ENCODE data around the gene CHN1. TPM values are rescaled to one million over a fixed set of nuclear protein-coding genes. Genes with fewer than 3 reads are reported as not detected.

Gene CHN1
- total RNA-seq, 1 donor from 2014 or later, result 61.0 TPM

- no peak for TF ChIP-seq CTCF (conservative IDR thresholded peaks at IDR 0.05)
- Mint-ChIP-seq H3K27ac (ENCODE audit: unreplicated experiment) (no peak overlapping the region), H3K36me3 (ENCODE audit: low read depth) (no peaks in the 10 kb centered on the region), H3K4me3 (no peak overlapping the region), H3K4me1 (peaks cover 38% of the 10 kb centered on the region), H3K27me3 (ENCODE audit: low read depth) (no peaks in the 10 kb centered on the region), H3K9me3 (no peaks in the 10 kb centered on the region)
- DNase-seq (ENCODE audit: low read depth, low spot score), result no peak
These were observed 31.1 kb downstream of the CHN1 start for GRCh38 chr2:174974131-174974530.

DNA sequence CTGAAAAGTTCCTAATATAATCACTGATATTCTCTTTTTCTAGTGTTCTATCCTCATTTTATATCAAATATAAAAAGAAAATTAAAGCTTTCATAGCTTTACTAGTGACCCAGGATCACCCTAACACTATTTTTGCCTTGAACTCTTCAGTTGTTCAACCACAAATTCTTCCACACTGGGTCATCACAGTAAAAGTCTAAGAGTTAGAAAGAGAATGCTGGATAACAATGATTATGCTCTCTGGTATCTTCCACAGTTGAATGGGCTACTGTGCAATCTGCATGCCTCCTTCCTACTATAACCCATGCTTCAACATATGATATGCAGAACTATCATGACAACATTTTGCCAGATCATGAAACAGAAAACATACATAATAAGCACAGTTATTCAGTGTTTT is 32.3 kb downstream of the CHN1 start:
- Mint-ChIP-seq H3K36me3 (ENCODE audit: low read depth) (no peaks in the 10 kb centered on the region), H3K27ac (ENCODE audit: unreplicated experiment) (no peak overlapping the region), H3K9me3 (no peaks in the 10 kb centered on the region), H3K27me3 (ENCODE audit: low read depth) (no peaks in the 10 kb centered on the region), H3K4me1 (peaks cover 50% of the 10 kb centered on the region), H3K4me3 (no peak overlapping the region)
- TF ChIP-seq CTCF (conservative IDR thresholded peaks at IDR 0.05), result no peak
- no peak for DNase-seq (ENCODE audit: low read depth, low spot score)

GRCh38 chr2:174971868-174972781 is 33.1 kb downstream of the CHN1 start:
- H3K27me3 Mint-ChIP-seq (ENCODE audit: low read depth), result no peaks in the 10 kb centered on the region
- H3K36me3 Mint-ChIP-seq (ENCODE audit: low read depth), result no peaks in the 10 kb centered on the region
- DNase-seq (ENCODE audit: low read depth, low spot score), result no peak
- no peak overlapping the region for H3K4me3 Mint-ChIP-seq
- H3K9me3 Mint-ChIP-seq, result no peaks in the 10 kb centered on the region
- no peak overlapping the region for H3K27ac Mint-ChIP-seq (ENCODE audit: unreplicated experiment)
- TF ChIP-seq CTCF (conservative IDR thresholded peaks at IDR 0.05), result no peak
- peaks cover 54% of the 10 kb centered on the region for H3K4me1 Mint-ChIP-seq

DNA sequence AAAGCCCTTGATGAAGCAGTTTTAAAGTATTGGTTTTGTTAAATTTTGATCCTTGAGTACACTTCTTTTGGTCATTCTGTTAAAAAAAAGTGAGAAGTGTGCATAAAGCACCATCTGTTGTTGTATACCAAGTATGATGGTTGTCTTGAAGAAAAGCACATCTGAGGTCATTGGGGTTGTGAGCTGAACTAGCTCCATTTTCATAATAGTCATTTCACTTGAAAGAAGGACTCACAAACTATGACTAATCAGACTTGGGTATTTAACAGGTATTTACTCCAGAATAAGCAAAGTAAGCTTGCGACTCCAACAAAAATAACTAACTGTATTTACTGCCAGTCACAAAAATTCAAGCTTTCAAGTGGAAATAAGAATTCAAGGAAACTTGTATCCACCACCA is 35.1 kb downstream of the CHN1 start:
- no peaks in the 10 kb centered on the region for H3K9me3 Mint-ChIP-seq
- peaks cover 61% of the 10 kb centered on the region for H3K4me1 Mint-ChIP-seq
- no peak overlapping the region for H3K4me3 Mint-ChIP-seq
- H3K36me3 Mint-ChIP-seq (ENCODE audit: low read depth), result no peaks in the 10 kb centered on the region
- no peak overlapping the region for H3K27ac Mint-ChIP-seq (ENCODE audit: unreplicated experiment)
- DNase-seq (ENCODE audit: low read depth, low spot score), result no peak
- no peak for TF ChIP-seq CTCF (conservative IDR thresholded peaks at IDR 0.05)
- no peaks in the 10 kb centered on the region for H3K27me3 Mint-ChIP-seq (ENCODE audit: low read depth)

- no peak for DNase-seq (ENCODE audit: low read depth, low spot score)
- peaks cover 63% of the 10 kb centered on the region for H3K4me1 Mint-ChIP-seq
- H3K9me3 Mint-ChIP-seq, result no peaks in the 10 kb centered on the region
- no peaks in the 10 kb centered on the region for H3K36me3 Mint-ChIP-seq (ENCODE audit: low read depth)
- H3K27ac Mint-ChIP-seq (ENCODE audit: unreplicated experiment), result peak overlapping the region; percentile 3
- no peak for TF ChIP-seq CTCF (conservative IDR thresholded peaks at IDR 0.05)
- no peaks in the 10 kb centered on the region for H3K27me3 Mint-ChIP-seq (ENCODE audit: low read depth)
- no peak overlapping the region for H3K4me3 Mint-ChIP-seq
These were observed 36.0 kb downstream of the CHN1 start for GRCh38 chr2:174969091-174969734.

Measured in neural crest cell (in vitro differentiated cells).